ENCODE measurements around the gene NAA60. TPM values are rescaled to one million over a fixed set of nuclear protein-coding genes. Genes with fewer than 3 reads are reported as not detected.

Gene NAA60
- 10 to 100 TPM; 66.5 to 71.3 (median 67.4) TPM for polyA plus RNA-seq (ENCODE audit: insufficient read length in 4 of 4)

DNA sequence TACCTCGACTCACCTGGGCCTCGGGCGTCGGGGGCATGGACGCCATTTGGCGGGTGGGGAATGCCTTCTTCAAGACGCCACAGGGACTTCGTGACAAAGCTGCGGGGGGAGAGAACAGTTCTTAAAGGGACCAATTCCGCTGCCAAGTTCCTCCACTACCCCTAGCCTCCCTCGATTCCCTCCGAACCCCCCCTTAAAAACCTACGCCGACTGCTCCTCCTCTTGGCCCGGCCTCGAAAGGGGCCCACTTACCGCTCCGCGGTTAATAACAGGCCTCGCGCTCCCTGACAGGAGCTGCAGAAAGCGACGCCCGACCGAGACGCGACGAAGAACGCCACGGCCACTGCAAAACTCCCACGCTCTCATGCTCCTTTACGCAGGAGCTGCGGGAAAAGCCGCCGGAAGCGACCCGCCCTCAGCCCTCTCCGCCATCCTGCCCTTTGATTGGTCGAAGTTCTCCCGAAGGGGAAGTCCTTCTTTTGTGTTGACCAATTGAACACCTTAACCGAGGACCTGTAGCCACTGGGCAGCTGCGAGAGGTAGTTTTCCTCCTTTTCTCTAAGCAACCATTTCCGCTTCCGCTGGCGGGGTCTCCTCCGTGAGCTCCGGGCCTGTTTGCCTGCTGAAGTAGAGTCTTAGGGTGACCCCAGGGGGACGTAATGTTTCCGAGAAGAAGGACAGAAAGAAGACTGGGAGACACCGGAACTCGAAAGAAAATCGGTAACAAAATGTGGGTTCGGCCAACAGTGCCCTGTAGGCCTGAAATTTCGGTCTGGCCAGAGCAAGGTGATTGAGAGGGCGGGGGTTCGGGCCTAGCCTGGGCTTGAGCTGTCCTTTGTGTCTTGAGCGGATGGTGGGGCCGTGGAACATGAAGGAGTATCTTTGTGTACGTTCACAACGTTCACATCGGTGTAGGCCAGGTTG lies at the start of gene NAA60, which contains the start of gene ZNF597:
TSS of gene NAA60 (plus strand) at position 573 of the 924 bp plus-strand sequence. CDS start 32,548 bp downstream, outside the sequence.
TSS of gene ZNF597 (minus strand) at position 397 of the 924 bp plus-strand sequence. CDS start at position 46, 351 bp downstream.
- DNase-seq (ENCODE audit: low read depth in 4 of 4, low spot score in 2 of 4), result peak; percentile 53 to 80 (median 63)

DNA sequence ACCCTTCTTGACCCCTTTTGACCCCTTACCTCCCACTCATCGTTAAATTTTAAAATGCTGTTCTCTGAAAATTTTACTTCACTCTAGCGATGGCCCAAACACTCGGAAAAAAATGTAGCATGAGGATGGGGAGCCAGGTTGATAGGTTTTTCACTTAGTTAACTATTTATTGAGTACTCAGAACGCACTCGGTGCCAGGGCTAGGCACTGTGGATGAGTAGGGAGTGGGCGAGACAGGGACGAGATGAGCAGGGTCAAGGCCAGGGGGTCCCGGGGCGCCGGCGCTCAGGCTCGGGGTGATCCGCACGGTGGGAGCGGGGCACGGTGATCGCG lies 43.1 kb upstream of the NAA60 start:
- peak in 1 of 4 donors; percentile 4 for DNase-seq (ENCODE audit: low read depth in 4 of 4, low spot score in 2 of 4)

DNA sequence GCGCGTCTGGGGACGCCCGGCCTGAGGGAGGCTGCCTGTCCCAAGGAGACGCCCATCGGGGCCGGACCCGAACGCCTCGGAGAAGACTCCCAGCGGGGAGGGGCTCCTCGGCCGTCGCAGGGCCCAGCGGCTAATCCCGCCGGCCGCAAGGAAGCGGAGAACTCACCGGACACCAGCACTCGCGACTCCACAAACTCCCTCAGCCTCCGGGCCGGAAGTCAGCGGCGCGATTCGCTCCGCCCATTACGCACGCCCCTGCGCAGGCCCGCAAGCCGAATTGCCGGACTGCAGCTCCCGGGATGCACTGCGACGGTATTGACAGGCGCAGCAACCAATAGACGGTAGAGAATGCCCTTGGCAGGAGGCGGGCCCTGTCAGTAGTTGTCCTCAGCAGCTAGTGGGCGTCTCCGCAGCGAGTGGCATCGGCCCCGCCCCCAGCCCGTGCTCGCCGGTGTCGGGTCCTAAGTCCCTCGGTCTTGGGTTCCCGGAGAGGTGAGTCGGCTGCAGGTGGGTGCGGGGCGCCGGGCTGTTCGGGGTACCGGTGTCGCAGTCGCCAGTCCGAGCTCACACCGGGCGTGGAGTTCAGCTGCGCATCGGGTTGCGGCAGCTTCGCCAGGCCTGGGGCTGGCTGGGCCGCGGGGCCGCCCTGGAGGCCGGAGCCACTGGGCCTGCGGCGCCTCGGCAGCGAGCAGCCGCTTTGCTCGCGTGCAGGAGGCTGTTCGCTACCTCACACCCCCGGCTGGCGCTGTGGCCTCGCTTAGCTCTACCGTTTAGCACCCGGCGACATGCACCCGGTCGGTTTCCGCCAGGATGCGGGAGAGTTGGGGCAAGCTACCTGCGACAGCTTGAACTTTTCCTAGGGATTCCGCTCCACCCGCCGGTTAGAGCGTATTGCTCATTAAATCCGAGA lies 42.4 kb upstream of the NAA60 start, which contains the start of the genes ZNF174 and ZSCAN32:
TSS of gene ZNF174 (plus strand) at position 437 of the 910 bp plus-strand sequence. CDS start 790 bp downstream, outside the sequence.
TSS of gene ZSCAN32 (minus strand) at position 226 of the 910 bp plus-strand sequence. CDS start 3,447 bp downstream, outside the sequence.
- peak; percentile 96 to 98 (median 96) for DNase-seq (ENCODE audit: low read depth in 4 of 4, low spot score in 2 of 4)

DNA sequence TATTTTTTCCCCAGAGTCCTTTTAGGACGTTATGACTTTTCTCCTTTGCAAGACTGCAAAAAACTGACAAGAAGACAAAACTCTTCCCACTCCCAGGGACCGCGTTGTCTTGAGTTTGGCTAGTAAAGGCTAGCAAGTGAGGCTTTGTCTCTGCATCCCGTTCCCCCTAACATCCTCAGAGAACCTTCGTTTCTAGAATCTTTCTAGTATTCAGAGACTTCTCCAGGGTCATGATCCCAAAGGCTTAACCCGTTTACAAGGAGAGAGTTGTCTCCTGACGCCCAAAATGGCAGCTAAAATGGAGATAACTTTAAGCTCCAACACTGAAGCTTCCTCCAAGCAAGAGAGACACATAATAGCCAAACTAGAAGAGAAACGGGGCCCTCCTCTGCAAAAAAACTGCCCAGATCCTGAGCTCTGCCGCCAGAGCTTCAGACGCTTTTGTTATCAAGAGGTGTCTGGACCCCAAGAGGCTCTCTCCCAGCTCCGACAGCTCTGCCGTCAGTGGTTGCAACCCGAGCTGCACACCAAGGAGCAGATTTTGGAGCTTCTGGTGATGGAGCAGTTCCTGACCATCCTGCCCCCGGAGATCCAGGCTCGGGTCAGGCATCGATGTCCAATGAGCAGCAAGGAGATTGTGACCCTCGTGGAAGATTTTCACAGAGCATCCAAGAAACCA lies 41.6 kb upstream of the NAA60 start:
- DNase-seq (ENCODE audit: low read depth in 4 of 4, low spot score in 2 of 4), result peak in 2 of 4 donors; percentile 8 to 36

DNA sequence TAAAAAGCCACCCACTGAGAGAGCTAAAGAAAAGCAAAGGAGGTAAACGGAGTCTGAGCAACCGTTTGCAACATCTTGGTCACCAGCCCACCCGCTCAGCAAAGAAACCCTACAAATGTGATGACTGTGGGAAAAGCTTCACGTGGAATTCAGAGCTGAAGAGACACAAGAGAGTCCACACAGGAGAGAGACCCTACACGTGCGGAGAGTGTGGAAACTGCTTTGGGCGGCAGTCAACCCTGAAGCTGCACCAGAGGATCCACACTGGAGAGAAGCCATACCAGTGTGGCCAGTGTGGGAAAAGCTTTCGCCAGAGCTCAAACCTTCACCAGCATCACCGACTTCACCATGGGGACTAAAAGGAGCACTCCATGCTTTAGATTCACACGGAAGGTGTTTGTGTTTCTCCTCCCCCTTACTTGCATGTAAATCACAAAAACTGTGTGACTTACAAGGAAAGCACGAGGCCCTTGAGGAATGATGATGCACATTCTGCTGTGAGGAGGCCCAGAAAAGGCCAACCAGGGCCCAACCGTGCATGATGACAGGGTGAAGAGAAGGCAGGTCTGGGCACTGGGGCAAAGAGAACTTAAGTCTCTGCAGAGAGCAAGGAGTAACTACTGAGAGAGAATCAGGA lies 34.8 kb upstream of the NAA60 start:
- no peak for DNase-seq (ENCODE audit: low read depth in 4 of 4, low spot score in 2 of 4)

DNA sequence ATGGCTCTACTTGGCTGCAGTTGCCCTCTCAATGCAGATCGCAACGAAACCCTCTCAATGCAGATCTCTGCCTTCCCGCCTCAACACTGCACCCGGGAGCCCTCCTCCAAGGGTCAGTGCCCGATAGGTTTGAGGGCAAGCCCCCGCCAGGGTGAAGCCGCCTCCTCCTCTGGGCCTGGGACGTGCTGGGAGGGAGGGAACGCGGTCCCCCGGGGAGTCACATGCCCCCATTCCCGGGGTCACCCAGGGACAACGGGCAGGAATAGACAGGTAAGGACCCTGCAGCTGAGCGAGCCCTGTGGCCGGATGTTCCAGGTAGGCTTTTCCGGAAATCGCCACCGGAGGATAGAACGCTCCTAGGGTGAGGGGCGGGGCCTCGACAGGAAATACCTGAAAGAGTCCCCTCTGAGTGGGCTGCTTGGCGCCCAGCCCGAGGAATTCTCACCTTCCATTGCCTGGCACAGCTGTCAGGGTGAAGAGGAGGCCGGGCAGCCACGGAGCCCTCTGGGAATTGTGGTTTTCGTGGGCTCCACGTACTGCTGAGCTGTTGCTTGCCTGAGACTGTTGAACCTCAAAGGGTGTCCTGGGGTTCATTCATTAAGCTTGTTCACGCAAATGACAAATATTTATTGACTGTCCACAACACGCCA lies 29.6 kb upstream of the NAA60 start:
- no peak for DNase-seq (ENCODE audit: low read depth in 4 of 4, low spot score in 2 of 4)

DNA sequence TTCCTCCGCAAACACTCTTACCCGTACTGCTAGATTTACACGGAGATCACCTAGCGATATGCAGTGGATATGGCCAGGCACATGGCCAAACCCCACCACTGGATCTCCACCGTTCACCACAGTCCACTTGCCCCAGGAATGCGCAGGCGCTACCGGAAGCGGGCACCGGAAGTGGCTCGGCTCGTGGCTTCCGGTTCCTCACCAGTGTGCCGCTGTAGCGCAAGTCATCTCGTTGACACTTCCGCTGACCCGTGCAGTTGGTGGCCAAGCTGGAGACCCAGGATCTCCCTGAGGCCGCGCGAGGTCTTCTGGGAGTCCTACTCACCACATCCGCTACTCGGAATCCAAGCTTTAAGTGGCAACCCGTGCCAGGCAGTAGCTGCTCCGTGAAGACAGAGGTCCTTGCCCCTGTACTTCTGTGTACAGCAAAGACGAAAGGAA lies 11.7 kb upstream of the NAA60 start:
- no peak for DNase-seq (ENCODE audit: low read depth in 4 of 4, low spot score in 2 of 4)

DNA sequence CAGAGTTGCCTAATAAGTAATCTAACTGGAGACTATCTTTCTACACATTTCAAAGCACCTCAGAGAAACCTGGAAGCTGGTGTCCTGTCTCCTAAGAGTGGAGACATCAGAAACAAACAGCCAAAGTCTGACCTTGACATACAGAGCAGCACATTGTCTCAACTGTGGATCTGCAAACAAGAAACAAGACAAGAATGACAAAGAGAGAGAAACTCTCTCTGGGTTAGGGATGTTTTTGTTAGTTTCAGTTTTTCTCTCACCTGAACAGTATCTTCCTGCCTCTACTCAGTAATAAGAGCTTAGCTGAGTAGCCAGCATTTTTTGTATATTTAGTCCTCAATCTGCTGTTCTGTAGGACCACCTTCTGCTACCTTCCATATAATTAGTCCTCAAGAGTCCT lies 9.1 kb upstream of the NAA60 start:
- DNase-seq (ENCODE audit: low read depth in 4 of 4, low spot score in 2 of 4), result no peak

DNA sequence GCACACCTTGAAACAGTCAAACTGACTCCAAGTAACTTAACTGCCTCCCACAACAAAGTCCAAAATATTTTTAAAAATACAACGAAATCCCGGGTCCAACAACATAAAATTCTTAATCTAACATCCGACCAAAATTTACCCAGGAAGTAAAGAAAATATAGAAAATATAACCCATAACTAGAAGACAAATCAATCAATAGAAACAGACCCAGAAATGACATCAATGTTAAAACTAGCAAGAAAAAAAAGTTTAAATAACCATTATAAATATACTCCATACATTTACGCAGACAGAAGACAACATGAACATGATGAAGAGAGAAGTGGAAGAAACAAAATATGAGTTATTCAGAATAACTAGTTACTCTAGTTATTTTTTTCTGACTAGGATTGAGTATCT lies 3.8 kb upstream of the NAA60 start:
- DNase-seq (ENCODE audit: low read depth in 4 of 4, low spot score in 2 of 4), result no peak

DNA sequence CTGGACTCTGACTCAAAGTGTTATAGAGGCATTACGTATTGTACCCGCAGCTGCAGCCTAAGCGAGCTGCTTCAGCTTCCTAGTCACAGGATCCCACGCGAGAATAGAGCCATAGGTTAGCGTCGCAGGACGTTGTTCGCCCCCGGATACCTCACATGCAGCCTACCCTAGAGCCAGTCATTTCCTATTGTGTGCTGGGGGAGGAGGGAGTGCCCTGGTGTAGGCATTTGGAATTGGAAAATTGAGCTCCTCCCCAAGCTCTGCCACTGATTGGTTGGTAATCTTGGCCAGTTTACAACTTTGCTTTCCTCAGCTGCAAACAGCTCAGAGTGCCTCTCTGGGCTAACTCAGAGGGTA lies 530 bp downstream of the NAA60 start:
- no peak for DNase-seq (ENCODE audit: low read depth in 4 of 4, low spot score in 2 of 4)

DNA sequence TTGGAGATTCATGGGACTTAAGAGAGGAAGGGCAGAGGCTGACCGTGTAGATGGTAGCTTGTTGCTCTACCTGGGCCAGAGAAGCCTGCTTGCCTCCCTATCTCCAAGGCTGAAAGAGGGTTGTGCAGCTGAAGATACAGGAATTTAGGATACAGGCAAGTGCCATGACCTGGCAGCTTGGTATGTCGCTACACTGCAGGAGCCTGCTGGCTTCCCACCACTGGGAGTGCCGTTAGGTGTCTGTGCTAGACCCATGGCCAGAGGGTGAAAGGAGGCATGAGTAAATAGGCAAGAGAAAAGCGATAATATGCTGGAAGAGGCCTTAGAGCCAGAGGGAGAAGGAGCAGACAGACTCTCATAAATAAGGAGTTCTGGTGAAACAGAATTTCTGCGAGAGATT lies 10.6 kb downstream of the NAA60 start:
- DNase-seq (ENCODE audit: low read depth in 4 of 4, low spot score in 2 of 4), result no peak

DNA sequence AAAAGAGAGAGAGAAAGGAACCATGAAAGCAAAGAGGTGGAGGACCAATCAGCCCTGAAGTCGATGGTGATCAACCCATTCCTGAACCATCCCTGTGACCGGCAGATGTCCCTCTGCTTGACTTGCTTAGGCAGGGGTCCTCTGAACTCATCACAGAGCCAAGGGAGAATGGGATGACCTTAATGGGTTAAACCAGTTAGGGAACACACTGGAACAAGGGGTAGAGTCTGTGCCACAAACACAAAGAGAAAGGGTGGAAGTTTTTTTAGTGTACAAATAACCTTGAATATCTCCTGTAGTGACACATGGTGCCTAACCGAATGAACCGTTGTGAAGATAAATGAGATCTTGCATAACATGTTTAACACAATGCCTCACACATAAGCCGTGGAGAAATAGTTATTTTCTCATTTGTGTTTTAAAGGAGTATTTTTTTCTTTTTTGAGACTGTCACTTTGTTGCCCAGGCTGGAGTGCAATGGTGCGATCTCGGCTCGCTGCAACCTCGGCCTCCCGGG lies 11.2 kb downstream of the NAA60 start:
- DNase-seq (ENCODE audit: low read depth in 4 of 4, low spot score in 2 of 4), result no peak

DNA sequence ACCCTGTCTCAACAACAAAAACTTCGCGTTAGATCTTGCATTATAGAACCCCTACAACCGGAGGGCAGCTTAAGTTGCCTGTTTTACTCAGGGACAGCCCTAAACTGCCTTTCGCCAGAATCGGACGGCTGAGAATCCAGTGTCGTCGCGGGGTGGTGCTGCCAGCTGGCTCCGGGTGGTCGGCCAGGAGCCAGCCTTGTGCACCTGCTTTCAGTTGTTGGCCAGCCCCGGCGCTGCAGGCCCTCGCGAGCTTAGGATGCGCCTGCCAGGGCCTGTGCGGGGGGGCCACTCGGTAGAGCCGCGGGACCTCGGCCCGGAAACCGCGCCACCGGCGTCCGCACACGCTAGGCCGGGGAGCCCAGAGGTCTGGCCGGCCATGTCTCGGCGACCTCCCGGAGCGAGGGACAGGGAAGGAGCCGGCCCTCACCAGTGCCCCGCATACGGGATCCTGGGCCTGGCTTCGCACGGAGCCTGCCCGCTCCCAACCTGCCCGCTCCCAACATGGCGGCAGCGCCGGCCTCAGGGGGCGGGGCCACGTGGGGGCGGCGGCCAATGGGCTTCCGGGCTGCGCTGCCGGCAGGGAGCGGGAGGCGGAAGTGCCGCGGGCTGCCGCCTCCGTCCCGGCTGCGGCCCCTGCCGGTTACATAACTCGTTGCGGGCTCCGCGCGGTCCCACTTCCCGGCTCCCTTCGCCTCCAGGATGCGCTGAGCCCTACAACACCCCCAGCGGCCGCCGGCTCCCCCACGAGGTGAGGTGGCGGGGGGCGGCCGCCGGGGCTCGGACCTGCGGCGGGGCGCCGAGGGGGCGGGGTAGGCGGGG lies 14.2 kb downstream of the NAA60 start:
- DNase-seq (ENCODE audit: low read depth in 4 of 4, low spot score in 2 of 4), result peak; percentile 68 to 81 (median 78)

DNA sequence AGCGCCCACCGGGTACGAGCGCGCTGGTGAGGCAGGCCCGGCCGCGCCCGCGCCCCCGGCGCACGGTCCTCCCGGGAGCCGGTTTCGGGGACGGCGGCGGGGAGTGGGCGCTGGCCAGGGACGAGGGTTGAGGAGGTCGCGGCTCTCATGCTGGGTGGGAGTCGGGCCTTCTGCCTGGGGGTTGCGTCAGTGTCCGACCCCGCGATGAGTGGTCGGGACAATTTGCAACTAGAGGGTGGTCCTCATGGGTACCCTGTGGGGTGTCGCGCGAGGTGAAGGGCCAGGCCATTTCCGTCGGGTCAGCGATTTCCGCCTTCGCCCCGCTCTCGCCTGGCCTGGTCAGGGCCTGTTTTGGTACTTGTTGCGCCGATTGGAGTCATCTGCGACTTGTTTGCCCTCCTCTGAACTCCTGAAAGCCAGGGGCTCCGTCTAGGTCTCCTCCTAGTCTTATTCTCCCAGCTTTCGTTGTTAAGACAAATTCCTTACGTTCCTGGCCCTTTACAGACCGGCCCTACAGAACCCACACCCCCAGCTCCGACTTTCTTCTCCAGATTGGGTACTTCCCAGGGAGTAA lies 14.9 kb downstream of the NAA60 start:
- peak in 1 of 4 donors; percentile 23 for DNase-seq (ENCODE audit: low read depth in 4 of 4, low spot score in 2 of 4)

DNA sequence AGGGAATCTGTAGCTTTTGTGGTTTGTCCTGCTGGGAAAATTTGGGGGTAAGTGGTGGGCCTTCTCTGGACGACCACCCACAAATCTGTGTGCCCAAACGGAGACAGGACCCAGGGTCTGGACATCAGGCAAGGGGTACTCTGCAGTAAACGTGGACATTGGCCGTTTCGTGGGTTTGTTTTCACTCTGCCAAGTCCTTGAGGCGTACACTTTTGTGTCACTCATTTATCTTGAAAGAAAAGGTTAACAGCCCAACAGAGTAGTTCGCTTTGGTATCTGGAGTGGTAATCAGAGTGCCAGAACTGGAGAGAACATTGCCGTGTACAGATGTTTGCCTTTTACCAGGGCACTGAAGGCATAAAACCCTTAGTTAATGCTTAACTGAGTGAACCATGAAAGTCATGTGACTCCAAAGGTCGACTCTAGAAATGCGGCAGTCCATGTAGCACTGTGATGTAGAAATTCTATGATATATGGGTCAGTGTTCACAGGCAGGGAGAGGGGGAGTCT lies 15.4 kb downstream of the NAA60 start:
- peak in 2 of 4 donors; percentile 31 to 56 for DNase-seq (ENCODE audit: low read depth in 4 of 4, low spot score in 2 of 4)

DNA sequence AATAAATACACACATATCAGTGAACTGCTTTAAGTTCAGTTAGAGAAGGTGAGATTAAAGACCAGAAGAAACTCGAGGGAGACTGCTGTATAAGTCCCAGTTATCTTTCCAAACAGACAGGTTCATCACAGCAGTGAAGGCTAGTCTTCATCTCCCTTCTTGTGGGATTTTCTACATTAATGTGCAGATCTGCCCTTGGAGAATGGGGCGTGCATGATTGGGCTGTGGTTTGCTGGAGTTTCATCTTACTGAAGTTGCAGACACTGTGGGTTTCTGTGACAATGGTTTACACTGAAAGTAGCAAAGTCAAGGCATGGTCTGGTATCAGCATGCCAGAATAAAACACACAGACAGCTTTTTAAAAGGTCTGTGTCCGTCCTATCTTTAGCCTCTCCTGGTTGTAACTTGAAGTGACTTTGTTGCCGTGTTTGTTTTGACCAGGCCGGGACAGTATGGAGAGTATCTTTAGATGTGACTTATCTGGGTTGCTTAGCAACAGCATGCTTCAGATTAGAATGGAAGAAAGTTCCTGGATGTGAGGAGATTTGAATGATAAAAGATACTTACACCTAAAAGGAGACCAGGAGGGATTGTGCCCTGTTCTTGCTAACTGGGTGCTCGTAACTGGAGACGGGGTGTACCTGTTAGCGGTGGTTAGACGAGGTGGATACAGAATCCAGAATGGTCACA lies 16.1 kb downstream of the NAA60 start:
- no peak for DNase-seq (ENCODE audit: low read depth in 4 of 4, low spot score in 2 of 4)

DNA sequence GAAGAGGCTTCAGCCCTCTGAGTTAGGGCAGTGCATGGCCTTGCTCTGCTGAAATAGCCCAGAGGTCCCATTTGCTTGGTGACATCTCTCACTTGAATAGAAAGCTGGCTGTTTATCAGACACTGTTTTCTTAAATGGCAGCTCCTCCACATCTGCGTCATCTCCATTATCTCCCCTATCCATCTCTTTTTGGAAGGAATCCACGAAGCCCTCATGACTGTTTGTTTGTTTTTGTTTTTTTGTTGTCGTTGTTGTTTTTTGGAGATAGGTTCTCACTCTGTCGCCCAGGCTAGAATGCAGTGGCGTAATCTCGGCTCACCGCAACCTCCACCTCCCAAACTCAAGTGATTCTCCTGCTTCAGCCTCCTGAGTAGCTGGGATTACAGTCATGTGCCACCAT lies 16.6 kb downstream of the NAA60 start:
- DNase-seq (ENCODE audit: low read depth in 4 of 4, low spot score in 2 of 4), result no peak

All from left renal cortex interstitium (tissue), 4 donors.